ENCODE measurements around the gene MX2.
"Not testable (repeated sequence)": the region's sequence is repeated elsewhere in the genome, so short reads cannot be mapped to it uniquely, and the experiment has no call there.

MX2 gene

DNA sequence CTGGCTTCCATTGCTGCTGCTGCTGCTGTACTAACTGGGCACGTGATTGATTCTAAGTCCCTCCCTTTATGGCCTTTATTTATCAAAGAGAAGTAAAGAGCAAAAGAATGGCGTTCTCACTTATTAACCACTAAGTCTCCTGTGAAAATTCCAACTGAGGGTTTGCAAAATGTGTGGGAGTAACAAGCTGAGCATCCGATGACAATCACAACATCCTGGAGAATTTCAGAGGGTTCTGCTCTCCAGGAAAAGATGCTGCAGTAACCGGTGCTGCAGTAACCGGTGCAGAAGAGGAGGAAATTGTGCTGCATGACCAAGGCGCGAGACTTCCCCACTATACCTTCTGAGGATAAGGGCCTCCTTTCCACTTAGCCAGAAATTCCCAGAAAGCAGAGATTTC lies 12.7 kb upstream of the MX2 start:
- no peak for TF ChIP-seq GATA1 (IDR thresholded peaks at IDR 0.05; ENCODE audit: low read depth, low read length)
- no peak for TF ChIP-seq POLR2A (IDR thresholded peaks at IDR 0.05; ENCODE audit: low read length)
- DNase-seq, result no peak

DNA sequence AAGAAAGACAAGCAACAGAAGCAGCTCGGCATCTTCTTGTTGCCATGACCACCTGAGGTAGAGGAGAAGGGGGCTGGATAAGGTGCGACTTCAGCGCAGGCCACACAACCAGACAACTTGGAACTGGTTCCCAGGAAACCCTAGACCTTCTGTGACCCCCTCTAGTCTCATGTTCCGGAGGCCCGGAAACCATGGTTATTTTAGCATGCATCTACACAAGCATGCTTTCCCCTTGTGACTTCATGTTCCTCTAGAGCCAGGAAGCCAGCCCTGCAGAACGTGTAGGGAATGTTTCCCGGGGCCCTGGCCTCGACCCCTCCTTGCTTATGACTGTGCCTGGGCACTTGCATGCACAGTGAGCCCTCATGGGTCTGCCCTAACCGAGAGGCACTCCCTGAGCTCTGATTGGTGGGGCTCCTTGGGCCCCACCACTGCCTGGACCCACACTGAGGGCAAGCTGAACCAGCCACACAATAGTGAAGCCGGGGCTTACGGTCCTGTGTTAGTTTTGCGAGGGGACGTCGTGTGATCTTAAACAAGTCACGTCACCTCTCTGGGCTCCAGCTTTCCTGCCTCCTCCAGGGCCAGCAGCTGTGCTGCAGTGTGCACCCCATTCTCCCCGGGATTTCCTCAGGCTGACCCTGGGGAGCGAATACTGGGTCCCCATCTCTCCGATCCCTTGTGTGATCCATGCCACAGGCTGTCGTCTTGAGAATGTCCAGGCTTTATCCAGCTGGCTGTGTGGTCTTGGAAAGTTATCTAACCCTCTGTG lies 12.0 kb upstream of the MX2 start:
- TF ChIP-seq GATA1 (IDR thresholded peaks at IDR 0.05; ENCODE audit: low read depth, low read length) (no peak), POLR2A (IDR thresholded peaks at IDR 0.05; ENCODE audit: low read length) (no peak)

DNA sequence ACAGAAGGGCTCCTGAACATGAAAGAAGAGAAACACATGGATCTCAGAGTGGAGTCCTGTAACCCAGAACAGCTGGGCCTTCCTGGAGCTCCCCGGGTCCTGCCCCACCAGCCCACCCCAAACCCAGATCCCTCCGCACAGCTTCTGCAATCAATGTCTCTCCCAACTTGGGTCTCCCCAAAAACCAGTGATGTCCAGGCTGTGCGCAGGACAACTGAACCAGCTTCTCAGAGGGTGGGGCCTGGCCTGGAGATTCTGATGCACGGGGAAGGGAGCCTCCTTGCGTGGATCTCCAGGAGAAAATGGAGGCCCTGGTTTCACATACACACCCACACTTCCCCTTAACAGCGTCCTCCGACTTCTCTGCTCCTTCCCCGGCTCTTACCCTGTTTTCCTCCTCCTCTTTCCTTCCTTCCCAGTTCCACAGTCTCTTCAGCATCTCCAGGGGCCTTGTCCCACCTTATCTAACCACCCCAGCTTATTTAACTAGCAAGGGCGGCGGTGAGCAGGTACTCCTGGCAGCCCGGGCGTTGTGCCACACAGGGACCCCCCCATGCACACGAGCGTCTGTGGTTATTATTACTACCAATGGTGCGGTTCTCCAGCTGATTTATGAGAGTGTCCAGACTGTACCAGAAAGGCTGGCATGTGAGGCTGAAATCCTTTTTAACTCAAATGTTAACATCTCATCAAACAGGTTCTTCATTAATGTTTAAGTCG lies 11.2 kb upstream of the MX2 start:
- no peak for DNase-seq
- TF ChIP-seq POLR2A (IDR thresholded peaks at IDR 0.05; ENCODE audit: low read length) (no peak), GATA1 (IDR thresholded peaks at IDR 0.05; ENCODE audit: low read depth, low read length) (no peak)

More for the DNA sequence above, 12.0 kb upstream of the MX2 start:
- no peak for DNase-seq

DNA sequence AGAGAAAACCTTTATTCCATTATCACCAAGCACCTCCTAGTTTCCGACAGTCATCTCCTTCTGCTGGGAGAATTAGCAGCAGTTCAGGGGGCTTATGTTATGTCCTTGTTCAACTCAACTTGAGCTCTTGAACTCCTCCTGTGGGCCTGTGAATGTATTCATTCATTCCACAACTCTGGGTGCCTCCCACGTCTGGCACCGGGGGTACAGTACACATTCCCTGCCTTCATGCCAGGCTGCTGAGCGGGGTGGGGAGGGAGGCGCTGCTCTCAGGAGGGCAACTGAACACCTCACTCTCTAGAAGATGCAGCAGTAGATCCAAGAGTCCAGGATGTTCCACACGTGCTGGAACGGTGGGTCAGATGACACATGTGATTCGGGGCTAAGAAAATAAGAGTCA lies 4.3 kb upstream of the MX2 start:
- TF ChIP-seq GATA1 (IDR thresholded peaks at IDR 0.05; ENCODE audit: low read depth, low read length), result no peak
- no peak for TF ChIP-seq POLR2A (IDR thresholded peaks at IDR 0.05; ENCODE audit: low read length)
- DNase-seq, result no peak

DNA sequence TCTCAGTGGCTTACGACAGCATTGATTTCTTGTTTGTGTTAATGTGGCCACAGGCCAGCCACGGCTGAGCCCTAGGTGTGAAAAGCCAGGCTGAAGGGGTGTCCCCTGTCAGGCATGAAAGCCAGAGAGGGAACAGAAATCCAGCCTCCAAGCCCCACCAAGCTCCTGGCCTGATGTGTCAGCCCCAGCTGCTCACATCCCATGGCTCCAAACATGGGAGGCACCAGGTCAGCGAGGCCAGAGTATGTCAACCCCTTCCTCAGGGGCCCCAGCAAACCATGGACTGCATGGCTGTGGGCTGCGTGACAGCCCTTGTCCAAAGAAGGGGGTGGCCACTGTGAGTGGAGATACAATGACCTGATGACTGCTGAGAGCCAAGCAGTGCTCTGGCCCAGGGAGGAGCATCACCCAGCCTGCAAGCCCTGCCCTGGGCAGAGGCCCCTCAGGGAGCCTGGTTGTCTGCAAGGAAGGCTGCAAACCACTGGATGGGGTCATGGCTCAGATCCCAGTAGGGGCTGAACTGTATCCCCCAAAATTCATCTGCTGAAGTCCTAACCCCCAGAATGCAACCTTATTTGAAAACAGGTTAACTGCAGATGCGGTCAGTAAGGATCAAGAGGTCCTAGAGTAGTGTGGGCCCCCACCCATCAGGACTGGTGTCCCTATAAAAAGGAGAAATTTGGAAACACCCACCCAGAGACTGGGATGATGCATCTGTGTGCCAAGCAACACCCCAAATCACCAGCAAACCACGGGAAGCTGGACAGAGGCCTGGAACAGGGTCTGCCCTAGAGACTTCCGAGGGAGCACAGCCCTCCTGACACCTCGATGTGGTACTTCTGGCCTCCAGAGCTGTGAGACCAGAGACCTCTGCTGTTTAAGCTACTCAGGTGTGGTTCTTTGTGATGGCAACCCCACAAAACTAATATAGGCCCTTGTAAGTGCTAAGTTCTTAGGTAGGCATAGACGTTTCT lies 3.3 kb upstream of the MX2 start:
- DNase-seq, result no peak
- TF ChIP-seq POLR2A (IDR thresholded peaks at IDR 0.05; ENCODE audit: low read length) (no peak), GATA1 (IDR thresholded peaks at IDR 0.05; ENCODE audit: low read depth, low read length) (no peak)

DNA sequence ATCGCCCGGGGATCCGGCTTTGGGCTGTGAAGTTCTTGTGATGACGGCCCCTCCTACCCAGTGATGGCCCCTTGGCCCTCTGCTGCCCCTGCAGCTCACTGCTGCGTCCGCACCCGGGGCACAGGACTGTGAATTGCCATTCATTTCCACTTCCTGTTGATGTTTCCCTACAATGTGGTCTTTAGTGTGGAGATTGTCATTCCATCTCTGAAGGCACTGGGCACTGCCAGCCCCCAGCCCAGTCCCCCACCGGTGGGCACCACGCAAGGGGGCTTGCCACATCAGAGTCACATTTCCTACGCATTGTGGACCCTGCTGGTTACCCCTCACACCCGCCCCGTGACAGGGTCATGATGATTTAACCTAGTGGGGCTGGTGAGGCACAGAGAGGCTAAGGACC lies 2.5 kb upstream of the MX2 start:
- DNase-seq, result no peak
- TF ChIP-seq POLR2A (IDR thresholded peaks at IDR 0.05; ENCODE audit: low read length), result no peak
- no peak for TF ChIP-seq GATA1 (IDR thresholded peaks at IDR 0.05; ENCODE audit: low read depth, low read length)

DNA sequence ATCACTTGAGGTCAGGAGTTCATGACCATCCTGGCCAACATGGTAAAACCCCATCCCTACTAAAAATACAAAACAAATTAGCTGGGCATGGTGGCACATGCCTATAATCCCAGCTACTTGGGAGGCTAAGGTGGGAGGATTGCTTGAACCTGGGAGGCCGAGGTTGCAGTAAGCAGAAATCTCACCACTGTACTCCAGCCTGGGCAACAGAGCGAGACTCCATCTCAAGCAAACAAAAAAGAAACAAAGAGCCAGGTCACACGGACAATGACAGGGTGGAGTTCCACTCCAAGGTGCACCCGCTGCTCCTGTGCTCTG lies 2.1 kb upstream of the MX2 start:
- not testable (repeated sequence) for DNase-seq

DNA sequence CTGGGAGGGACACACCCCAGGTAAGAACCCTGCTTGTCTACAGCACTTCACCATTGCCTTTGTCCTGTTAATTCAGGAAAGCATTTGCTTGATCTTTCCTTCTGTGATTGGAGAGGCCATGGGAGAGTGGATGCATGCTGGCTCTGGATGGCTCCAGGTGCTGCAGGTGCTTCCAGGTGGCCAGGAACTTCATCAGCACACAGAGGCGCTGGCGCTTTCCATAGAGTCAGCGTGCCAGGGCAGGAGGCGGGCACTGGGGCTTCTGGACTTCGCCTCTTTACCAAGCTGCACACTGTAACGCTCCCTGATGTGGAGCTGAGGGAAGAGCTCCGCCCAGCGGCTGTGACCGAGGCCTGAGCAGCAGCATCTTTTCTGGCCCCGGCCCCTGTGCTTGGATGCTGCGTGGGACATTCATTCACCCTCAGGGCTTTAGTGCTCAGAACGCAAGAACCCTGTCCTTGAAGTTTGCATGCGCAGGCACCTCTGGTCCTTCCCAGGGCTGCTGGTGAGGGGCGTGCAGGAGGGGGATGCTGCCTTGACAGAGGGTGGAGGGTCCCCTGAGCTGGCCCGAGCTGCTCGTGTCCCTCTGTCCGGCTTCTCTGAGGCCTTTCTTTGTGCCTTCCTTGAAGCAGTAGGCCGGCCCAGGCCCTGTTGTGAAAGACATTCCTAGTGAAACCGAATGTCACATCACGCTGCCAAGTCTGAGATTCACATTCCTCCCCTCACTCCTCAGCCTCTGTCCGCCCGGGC lies 1.6 kb upstream of the MX2 start:
- no peak for TF ChIP-seq GATA1 (IDR thresholded peaks at IDR 0.05; ENCODE audit: low read depth, low read length)
- no peak for TF ChIP-seq POLR2A (IDR thresholded peaks at IDR 0.05; ENCODE audit: low read length)
- no peak for DNase-seq

DNA sequence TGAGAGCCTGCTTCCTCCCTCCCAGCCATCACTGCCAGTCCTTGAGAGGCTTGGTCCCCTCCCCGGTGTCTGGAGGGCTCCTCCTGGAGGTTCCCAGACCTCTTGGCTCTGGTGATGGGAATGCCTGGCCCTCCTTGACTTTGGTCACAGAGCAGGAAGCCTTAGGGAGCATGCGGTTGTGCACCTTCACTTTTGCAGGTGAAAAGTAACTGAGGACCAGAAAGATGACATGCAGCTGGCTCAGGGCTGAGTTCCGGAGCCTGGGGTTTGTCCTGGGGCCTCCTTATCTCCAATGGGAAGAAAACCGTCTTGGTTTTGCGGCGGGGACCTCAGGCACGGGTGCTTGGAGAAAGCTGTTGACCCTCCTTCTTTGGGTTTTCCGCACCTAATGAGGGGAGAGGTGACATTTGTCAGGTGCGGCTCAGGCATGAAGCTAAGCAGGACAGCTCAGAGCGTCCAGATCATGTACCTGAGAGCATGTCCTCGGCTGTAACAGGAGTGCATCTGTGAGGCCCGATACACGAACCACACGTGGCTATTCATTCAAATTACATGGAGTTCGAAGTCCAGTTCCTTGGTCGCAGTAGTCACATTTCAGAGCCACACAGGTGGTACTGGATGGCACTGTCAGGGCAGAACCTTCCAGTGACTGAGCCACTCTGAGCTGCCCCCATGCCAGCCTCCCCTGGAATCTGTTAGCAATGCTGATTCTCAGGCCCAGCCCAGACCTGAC lies 608 bp upstream of the MX2 start:
- DNase-seq, result no peak

DNA sequence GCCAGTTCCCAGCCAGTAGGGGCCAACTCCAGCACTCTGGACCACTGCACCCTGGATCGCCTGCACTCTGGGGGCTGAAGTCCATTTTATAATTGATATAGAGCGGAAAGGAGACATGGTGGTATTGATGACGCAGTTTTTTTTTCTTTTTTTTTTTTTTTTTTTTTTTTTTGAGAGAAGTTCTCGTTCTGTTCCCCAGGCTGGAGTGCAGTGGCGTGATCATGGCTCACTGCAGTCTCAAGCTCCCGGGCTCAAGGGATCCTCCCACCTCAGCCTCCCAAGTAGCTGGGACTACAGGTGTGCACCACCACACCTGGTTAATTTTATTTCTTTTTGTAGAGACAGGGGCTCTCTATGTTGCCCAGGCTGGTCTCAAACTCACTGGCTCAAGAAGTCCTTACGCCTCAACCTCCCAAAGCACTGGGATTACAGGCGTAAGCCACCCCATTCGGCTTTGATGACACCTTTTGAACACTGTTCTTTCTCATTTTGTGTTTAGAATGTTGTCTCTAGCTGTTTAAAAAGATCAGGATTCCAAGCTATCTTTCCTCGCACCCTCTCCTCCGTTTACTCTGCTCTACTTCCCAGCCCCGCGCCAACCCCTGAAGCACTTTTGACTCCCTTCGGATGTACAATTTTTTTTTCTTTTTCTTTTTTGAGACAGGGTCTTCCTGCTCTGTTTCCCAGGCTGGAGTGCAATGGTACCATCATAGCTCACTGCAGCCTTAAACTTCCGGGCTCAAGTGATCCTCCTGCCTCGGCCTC lies 960 bp downstream of the MX2 start:
- no peak for DNase-seq
- TF ChIP-seq POLR2A (IDR thresholded peaks at IDR 0.05; ENCODE audit: low read length), result no peak
- TF ChIP-seq GATA1 (IDR thresholded peaks at IDR 0.05; ENCODE audit: low read depth, low read length), result no peak

More for the DNA sequence above, 608 bp upstream of the MX2 start:
- TF ChIP-seq POLR2A (IDR thresholded peaks at IDR 0.05; ENCODE audit: low read length) (no peak), GATA1 (IDR thresholded peaks at IDR 0.05; ENCODE audit: low read depth, low read length) (no peak)

DNA sequence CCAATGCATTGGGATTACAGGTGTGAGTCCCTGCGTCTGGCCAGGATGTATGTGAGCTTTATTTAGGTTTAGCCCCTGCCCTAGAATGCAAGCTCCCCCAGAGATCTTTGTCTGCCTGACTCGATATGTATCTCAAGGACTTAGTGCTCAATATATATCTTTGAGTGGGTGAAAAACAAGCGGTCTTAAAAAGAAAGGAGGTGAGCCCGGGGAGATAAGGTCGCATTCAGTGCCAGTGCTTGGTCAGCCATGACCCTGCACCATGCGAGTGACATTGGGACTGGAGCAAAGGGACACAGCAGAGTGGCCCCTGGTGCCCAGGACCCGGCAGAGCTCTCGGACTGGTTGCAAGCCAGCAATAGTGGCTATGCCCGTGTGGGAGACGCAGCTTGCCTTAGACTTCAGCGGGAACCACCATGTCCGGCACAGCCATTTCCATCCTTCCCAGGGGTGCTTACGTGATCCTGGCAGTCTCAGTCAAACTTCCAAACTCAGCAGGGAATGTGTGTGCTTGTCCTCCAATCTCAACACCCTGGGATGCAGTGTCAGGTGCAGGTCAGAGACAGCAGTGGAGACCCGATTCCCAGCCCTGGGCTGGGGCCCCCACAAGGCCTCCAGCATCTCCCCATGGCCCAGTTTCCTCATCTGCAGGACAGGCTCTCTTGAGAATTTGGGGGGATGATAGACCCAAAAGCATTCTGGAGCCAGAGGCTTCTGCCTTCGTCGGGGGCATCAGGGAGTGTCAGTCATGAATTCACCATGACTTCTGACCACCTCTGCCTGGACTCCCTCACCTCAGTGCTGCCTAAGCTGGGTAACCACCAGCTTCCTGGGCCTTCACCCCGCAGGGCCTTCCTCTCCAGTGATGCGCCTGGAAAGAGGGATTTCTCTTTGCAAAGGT lies 1.8 kb downstream of the MX2 start:
- no peak for TF ChIP-seq POLR2A (IDR thresholded peaks at IDR 0.05; ENCODE audit: low read length)
- DNase-seq, result no peak

Data from erythroblast (primary cell).